Measurements from ENCODE around the gene PRDX1.

- TF ChIP-seq CTCF (IDR thresholded peaks at IDR 0.05; ENCODE audit: low read depth, low read length, poor library complexity, severe bottlenecking) (no peak), EZH2phosphoT487 (IDR thresholded peaks at IDR 0.05; ENCODE audit: borderline replicate concordance, low read length) (no peak)
Measured at GRCh38 chr1:45507893-45508292, 13.8 kb downstream of the PRDX1 start.
